GM23338 (cell line): ENCODE results near the gene CERK.
"Not testable (repeated sequence)": the region's sequence is repeated elsewhere in the genome, so short reads cannot be mapped to it uniquely, and the experiment has no call there.

Experiments used
- CREB1 ChIP-seq: fragments of 250-450 bp; sonication (Bioruptor Pico); IDR thresholded peaks from 2 replicates; pipeline ENCODE4 v1.5.0; 2020; ENCODE audit warnings: low read depth, mild to moderate bottlenecking, moderate library complexity
- CTCF ChIP-seq, 2 experiments: fragments of 200-600 bp in 1 of 2; sonication (generic) in 1 of 2; conservative IDR thresholded peaks; 2 replicates each; pipeline versions ENCODE4 v1.5.1 to v1.6.1; 2016 to 2017; ENCODE audit warnings: antibody characterized with exemption in 2 of 2, low read depth in 2 of 2, mild to moderate bottlenecking in 2 of 2, moderate library complexity in 1 of 2
- ETS1 ChIP-seq: IDR thresholded peaks from 2 replicates; pipeline ENCODE4 v1.6.1; 2016; ENCODE audit warnings: antibody characterized with exemption
- EZH2 ChIP-seq: fragments of 200-600 bp; sonication (generic); IDR thresholded peaks from one replicate; pipeline ENCODE4 v1.8.0; 2017; ENCODE audit warnings: antibody characterized with exemption, mild to moderate bottlenecking, low read depth; ENCODE audit not compliant: unreplicated experiment
- EZH2phosphoT487 ChIP-seq: fragments of 200-600 bp; sonication (generic); IDR thresholded peaks from one replicate; pipeline ENCODE4 v1.8.1; 2018; ENCODE audit warnings: antibody characterized with exemption; ENCODE audit not compliant: unreplicated experiment
- JUNB ChIP-seq: IDR thresholded peaks from one replicate; pipeline ENCODE4 v1.6.1; 2016; ENCODE audit warnings: antibody characterized with exemption; ENCODE audit not compliant: unreplicated experiment
- NANOG ChIP-seq: IDR thresholded peaks from 2 replicates; pipeline ENCODE4 v1.6.1; 2016; ENCODE audit warnings: antibody characterized with exemption, borderline replicate concordance
- POLR2AphosphoS5 ChIP-seq: IDR thresholded peaks from 2 replicates; pipeline ENCODE4 v1.6.1; 2016; ENCODE audit warnings: antibody characterized with exemption, low read depth
- REST ChIP-seq: IDR thresholded peaks from one replicate; pipeline ENCODE4 v1.6.1; 2018; ENCODE audit warnings: antibody characterized with exemption; ENCODE audit not compliant: unreplicated experiment
- STAT1 ChIP-seq: IDR thresholded peaks from one replicate; pipeline ENCODE4 v1.6.1; 2016; ENCODE audit warnings: antibody characterized with exemption; ENCODE audit not compliant: unreplicated experiment
- ZNF114 ChIP-seq: fragments of 250-450 bp; sonication (Bioruptor Pico); IDR thresholded peaks from 2 replicates; pipeline ENCODE4 v1.5.0; 2020; ENCODE audit warnings: mild to moderate bottlenecking, moderate library complexity
- ZNF331 ChIP-seq: fragments of 250-450 bp; sonication (Bioruptor Pico); IDR thresholded peaks from 2 replicates; pipeline ENCODE4 v1.5.0; 2020; ENCODE audit warnings: low read depth, mild to moderate bottlenecking, moderate library complexity

GRCh38 chr22:46648225-46648820 lies 89.7 kb downstream of the CERK start:
- not testable (repeated sequence) for TF ChIP-seq CTCF (conservative IDR thresholded peaks at IDR 0.05; ENCODE audit: low read depth in 2 of 2); EZH2; EZH2phosphoT487; CREB1 (CRISPR knock-in tag); JUNB; STAT1; POLR2AphosphoS5; ETS1; REST; NANOG; ZNF114 (CRISPR knock-in tag); ZNF331
